CD4-positive, alpha-beta T cell treated with Interferon alpha-2 for 1 hour (primary cell): ENCODE data around the gene ACSS2.

ENCODE experiments used
- DNase-seq, 2 donors: peaks; one replicate each; pipeline ENCODE4 v3.0.0-alpha.2; 2020 to 2022

The ACSS2 gene

DNA sequence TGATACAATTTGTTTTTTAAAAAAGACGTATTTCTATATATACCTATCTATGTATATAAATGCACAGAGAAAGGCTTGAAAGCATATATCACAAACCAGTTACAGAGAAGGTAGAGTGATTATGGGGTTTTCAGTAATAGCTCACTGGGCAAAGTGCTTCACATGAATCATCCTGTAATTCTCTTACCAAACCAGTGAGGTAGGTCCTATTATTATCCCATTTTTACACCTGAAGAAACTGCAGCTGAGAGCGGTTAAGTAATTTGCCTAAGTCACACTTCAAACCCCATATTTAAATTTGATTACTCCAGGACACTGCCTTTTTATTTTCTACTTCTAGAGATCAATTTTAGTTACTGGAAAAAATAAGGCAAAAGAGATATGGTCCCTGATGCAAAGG, 74.8 kb downstream of the ACSS2 start:
- DNase-seq, result no peak

DNA sequence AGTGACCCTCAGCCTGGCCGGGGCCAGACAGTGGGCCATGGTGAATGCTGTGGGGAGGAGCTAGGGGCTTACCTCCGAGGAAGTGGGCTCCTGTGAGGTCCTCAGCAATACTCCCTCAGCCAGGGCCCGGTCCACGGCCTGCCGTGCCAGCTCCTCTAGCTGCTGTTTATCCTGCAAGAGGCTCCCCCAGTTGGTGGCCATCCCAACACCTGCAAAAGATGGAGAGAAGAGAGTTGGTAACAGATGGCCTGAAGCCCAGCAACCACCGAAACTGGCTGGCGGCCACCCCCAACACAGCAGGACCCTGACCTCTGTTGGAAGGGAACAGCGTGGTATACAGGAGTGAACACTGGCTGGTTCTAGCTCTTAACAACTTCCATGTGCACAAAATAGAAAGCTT, 75.2 kb downstream of the ACSS2 start:
- DNase-seq, result no peak

DNA sequence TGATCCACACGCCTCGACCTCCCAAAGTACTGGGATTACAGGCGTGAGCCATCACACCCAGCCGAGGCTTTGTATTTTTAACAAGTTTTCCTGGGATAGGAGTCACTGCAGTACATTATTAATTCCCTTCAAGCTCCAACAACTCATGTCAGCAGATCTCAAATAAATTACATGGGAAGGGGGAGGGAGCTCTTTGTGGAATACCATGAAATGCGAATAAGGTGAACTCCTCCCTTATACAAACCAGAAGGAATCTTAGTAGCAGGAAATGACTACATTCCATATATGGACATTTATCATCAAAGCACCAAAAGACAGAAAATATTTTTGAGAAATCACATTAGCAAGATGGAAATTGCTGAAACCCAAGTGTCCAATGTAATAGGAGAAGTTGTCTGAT, 76.3 kb downstream of the ACSS2 start:
- DNase-seq, result no peak

DNA sequence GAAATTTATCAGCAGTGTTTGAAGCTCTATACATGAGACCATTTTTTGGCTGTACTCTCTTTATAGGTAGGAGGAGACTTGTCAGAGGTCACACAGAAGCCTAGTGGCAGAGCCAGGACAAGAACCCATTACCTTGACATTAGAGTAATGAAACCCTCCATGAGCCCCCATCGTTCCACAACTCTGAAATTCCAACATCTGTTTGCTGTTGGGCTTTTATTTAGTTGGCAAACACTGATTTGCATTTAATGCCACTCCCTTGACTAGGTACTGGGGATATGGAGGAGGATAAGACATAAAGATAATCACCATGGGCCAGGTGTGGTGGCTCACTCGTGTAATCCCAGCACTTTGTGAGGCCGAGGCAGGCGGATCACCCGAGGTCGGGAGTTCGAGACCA, 77.5 kb downstream of the ACSS2 start:
- DNase-seq, result no peak

DNA sequence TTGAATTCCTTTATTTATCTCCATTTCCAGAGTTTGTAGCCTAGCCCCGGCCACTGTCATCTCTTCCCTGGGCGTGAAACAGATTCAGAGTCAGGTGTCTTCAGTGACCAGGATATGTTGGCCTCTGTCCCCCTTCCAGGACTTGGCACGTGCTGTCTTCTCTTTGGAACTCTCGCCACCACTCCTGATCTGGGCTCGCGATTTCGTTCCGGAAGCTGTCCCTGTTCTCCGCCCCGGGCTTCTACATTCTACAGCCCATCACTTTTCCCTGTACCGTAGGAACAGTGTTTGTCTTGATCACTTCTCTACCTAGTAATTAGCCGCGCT, 78.5 kb downstream of the ACSS2 start:
- DNase-seq, result no peak

DNA sequence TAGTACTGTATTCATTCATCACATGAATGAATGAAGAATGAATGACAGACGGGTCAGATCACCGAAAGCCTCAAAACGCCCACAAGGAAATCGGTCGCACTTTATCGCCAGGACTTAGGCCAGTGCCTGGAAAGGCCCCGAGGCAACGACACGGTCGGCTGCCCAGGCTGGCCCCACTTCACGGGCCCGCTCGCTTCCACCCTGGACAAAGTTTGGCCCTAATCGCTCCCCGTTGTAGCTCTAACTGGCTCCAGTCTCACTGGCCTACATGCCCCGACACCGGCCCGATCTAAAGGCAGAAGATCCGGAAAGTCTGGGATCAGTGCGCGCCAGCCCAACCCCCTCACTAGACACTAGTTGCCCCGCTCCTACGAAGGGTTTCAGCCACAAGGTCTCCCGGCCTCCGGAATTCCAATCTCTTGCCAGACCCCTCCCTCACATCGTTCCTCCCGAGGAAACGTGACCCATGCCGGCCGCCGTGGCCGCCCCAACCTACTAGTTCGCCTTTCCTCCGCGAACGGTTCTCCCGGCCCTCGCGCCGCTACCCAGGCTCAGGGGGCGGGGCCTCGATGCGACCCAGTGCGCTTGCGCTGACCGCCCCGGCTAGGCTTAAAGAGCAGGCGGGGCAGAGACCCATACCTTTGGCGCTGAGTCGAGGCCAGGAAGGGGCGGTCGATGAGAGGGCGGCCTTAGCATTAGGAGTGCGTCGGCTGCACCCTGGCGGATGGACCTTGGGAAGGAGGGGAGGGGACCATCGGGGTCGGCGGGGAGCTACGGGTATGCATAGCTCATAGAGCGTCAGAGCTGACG, 79.0 kb downstream of the ACSS2 start, which contains the start of the genes GSS and MYH7B:
Gene GSS (minus strand): TSS at position 576 of the 810 bp plus-strand sequence. CDS start 3,954 bp downstream, outside the sequence.
Gene MYH7B (plus strand): TSS at position 638 of the 810 bp plus-strand sequence. CDS start 22,138 bp downstream, outside the sequence.
- peak; percentile 94 to 97 for DNase-seq

DNA sequence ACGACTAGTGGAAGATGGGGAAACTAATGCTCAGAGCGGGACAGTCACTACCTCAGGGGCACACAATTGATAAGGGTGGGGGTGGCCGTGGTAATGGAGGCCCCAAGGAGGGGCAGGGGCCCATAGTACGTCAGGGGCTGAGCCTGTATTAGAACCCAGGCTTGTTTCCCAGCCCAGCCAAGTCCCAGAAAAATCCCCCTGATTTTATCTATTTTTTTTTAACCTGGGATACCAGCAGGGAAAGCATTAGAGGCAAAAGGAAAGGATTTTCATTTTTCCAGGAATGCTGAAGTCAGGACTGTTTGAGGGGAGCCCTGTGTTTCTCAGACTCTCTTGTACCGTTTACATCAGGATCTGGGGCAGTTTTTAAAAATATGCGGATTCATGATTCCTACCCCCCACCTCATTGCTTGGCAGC, 79.6 kb downstream of the ACSS2 start:
- no peak for DNase-seq

DNA sequence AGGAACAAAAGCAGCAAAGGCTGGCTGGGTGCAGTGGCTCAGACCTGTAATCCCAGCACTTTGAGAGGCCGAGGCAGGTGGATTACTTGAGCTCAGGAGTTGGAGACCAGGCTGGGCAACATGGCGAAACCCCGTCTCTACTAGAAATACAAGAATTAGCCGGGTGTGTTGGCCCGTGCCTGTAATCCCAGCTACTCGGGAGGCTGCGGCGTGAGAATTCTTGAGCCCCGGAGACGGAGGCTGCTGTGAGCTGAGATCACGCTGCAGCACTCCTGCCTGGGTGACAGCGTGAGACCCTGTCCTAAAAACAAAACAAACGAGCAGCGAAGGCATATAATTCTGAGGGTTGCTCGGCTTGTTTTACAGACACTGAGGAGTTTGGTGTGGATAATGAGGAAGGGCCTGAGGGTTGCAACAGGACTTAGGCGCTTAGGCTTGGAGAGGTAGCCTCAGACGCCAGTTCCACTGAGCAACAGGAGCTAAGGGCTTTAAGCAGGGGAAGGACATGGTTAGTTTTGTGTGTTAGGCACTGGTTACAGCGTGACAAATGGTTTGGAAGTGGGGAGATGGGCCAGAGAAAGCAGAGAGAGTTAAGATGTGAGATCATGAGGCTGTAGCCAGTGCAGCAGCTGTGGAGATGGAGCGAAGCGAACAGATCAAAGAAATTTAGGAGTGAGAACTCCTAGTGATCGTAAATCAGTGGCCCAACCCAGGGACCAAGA, 80.5 kb downstream of the ACSS2 start:
- no peak for DNase-seq

DNA sequence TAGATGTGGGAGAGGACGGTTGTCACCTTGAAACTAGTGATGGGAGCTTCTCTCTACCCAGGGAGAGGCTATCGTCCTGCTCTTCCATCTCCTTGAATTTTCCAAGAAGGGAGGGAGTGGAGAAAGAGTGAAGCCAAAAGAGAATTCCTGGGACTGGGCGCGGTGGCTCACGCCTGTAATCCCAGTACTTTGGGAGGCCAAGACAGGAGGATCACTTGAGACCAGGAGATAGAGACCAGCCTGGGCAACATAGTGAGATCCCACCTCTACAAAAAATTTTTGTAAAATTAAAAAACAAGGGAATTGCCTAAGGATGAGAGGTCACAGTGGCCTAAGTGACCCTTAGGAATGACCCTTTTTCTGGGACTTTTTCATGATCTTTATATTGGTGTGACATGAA, 88.1 kb downstream of the ACSS2 start:
- DNase-seq, result no peak

DNA sequence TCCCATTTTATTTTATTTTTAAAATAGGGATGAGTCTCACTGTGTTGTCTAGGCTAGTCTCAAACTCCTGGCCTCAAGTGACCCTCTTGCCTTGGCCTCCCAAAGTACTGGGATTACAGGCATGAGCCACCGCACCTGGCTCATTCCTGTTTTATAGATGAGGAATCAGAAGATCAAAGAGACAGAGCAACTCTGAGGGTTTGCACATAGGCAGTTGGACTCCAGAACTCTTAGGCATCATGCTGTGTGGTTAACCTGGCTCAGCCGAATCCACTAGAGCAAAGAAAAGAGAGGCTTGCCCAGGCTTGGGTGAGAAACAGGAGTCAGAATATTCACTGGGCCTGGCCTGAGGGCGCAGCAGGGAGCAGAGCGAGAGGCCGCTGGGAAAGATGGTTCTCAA, 88.6 kb downstream of the ACSS2 start:
- no peak for DNase-seq

DNA sequence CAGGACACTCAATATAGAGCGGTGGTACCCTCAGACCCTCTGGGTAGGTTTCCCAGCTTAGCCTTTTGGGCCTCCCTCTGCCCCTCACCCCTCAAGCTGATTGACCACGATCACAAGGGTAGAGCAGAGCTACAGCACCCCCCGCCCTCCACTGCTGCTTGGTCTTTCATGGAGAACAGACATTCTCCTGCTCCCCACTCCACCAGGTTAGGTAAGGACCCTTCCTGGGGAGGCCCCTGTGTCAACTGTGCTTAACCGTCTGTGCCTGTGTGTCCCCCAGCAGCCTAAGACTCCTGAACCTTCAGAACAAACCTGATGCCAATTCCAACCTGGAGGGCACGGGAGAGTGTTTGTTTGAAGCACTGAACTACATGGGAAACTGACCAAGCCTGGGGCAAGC, 91.0 kb downstream of the ACSS2 start:
- no peak for DNase-seq

DNA sequence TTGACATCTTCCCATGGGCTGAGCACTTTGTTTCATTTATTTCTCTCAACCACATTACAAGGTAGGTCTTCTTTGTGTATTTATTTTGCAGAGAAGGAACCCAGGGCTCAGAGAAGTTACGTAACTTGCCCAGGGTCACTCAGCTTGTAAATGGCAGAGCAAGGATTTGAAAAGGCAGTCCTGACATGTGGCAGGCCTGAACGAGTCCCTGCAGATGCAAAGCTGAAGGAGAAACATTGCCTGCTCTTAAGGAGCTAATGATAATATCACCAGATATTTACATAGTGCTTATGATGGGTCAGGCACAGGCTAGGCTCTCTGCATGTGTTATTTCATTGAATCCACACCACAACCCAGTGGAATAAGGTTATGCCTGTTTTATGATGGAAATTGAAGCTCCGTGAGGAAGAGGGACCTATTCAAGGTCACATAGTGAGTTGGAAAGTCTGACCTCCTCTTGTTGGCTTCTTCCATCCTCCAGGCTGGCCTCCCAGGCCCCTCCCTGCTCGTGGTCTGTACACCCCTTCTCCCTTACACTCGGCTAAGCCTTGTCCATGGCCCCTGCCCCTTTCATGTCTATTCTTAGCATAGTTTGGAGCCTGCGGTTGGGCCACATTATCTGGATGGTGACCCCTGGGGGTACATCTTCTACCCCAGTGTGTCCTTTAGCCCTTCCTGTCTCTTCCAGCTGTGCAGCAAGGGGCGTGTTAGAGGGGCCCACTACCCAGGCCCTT, 91.8 kb downstream of the ACSS2 start:
- no peak for DNase-seq

DNA sequence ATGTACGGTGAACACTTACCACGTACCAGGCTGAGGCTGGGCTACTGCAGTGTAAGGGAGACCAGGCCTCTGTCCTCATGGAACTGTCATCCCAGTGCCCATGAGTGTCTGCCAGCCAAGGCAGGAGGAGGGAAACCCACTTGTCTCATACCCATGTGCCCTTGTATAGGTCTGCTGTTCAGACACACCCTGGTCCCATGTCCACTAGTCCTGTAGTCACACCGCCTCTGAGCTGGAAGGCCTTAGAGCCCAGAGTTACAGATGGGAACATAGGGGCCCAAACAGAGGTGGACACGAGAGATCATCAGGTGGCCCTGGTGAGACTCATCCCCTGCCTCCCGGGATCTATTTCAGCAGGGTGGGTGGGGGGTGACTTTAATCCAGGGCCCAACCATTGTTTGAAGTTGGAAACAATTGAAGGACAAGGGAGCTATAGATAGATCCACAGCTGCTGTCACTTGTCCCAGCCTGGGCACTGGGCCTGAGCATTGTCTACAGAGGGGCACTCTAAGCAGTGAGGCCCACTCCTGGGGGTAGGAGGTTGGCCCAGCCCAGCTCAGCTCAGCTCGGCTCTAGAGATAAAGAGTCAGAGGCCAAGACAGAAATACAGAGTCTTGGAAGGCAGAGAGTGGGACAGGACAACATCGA, 93.9 kb downstream of the ACSS2 start:
- no peak for DNase-seq

DNA sequence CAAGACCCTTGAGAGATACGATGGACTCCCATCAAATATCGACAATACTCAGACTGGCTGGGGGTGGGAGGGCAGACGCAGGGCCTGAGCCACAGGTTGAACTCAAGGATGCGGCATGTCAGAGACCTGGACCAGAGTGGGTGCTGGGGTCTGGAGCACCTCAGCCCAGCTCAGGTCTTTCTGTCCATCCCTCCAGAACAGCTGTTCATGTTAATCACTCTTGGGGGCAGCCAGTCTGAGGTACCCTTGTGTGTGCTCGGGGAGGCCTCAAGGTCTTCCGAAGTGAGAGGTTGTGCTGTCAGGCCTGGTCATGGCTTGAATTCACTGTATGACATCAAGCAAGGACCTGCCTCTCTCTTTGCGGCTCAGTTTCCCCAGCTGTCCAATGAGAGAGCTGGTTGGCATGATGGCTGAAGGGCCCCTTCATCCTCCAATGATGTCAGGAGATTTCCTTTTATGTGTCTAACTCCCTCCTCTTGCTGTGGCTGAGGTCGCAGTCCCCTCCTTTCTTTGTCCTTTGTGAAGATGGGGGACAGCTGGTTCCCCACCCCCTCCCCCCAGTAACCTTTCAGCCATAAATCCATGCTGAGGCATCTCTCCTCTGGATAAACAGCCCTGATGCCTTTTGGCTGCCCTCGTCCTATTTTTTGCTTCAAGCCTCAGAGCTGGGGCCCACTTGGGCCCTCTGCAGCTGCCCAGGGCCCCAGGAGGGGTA, 94.6 kb downstream of the ACSS2 start:
- DNase-seq, result no peak

DNA sequence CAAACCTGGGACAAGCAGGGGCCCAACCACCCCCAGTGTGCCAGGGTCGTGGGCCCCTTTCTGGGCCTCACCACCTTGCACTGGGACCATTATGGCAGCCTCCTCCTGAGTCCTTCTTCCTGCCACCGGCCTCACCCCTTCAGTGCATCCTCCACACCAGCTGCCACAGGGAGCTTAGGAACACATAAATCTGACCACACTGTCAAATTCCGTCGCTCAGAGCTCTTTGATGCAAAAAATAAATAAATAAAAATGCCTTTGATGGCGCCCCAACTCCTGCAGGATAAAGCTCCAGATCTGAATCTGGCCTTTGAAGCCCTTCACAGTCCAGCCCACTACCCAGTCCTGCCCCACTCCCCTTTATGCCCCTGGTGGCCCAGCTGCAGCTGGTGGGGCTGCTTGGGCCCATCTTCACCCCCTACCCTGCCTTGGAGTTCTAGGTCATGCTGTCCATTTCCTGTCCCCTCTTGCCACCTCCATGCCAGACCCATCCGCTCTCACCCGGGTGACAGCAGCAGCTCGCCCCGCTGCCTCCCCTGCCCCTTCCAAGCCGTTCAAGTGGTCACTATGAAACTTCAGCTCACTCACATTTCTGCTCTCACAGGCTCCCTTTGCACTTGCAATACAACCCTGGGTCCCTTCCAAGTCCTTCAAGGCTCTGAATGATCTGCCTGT, 95.3 kb downstream of the ACSS2 start:
- no peak for DNase-seq

DNA sequence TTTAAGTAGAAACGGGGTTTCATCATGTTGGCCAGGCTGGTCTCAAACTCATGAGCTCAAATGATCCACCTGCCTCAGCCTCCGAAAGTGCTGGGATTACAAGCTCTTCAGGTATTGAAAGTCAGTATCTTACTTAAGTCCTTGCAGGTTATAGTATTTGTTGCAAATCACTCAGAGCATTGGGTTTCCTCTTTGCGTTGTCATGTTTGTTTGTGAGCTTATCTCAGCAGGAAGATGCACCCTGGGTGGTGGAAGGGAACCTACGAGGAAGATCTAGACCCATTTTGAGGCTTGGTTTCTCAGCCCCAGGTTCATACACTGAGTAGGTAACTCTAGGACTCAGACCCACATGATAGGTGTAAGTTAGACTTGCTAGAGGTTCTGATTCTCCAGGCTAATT, 97.8 kb downstream of the ACSS2 start:
- no peak for DNase-seq

DNA sequence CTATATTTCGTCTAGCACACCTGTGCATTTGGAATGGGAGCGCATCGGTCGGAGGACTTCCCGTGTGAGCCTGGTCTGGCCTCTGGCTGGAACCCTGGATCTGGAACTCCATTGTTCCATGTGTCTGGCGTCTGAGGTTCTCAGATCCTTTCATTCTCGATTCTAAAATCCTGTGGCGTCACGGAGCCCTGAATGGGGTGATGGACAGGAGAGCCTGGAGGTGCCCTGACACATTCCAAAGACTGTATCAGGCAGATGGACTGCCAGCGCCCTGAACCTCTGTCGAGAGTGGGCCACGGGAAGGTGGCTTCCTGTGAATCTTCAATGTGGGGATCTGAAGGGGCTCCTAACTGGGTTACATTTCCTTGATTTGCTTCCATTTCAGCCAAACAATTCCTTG, 99.9 kb downstream of the ACSS2 start:
- DNase-seq, result no peak
